Transverse colon (tissue), 4 donors: ENCODE data around the gene ARL9. TPM values are rescaled to one million over a fixed set of nuclear protein-coding genes. Genes with fewer than 3 reads are reported as not detected.

Experiments used
- DNase-seq: peaks from one replicate; pipeline ENCODE4 v3.0.0-alpha.2; 2019
- H3K27ac ChIP-seq, 4 donors: fragments of 200-600 bp; sonication (generic); 2 replicates each; pipeline ENCODE4 v1.5.1; 2016 to 2018; ENCODE audit warnings: inconsistent platforms in 4 of 4
- H3K27me3 ChIP-seq: fragments of 200-600 bp; sonication (generic); 2 replicates; pipeline ENCODE4 v1.5.1; 2017; ENCODE audit warnings: inconsistent platforms
- H3K36me3 ChIP-seq, 4 donors: fragments of 200-600 bp; sonication (generic); 2 replicates each; pipeline ENCODE4 v1.5.1; 2017 to 2019; ENCODE audit warnings: inconsistent platforms in 4 of 4
- H3K4me1 ChIP-seq, 4 donors: fragments of 200-600 bp; sonication (generic); 2 replicates each; pipeline ENCODE4 v1.5.1; 2017 to 2020; ENCODE audit warnings: inconsistent platforms in 4 of 4
- H3K4me3 ChIP-seq, 4 donors: fragments of 200-600 bp; sonication (generic); 1 replicate in 1 of 4; 2 replicates in 3 of 4; pipeline versions ENCODE4 v1.5.1 to v1.6.1; 2017 to 2019; ENCODE audit warnings: inconsistent platforms in 4 of 4
- H3K9me3 ChIP-seq, 2 donors: fragments of 200-600 bp; sonication (generic); 2 replicates each; pipeline ENCODE4 v1.5.1; 2017 to 2019; ENCODE audit warnings: inconsistent platforms in 2 of 2
- CTCF ChIP-seq, 5 experiments: fragments of 200-600 bp in 3 of 5; fragments of 450-650 bp in 2 of 5; sonication (generic) in 3 of 5; IDR thresholded peaks; 1 replicate in 2 of 5; 2 replicates in 3 of 5; pipeline ENCODE4 v1.5.1; 2016 to 2017; ENCODE audit warnings: antibody characterized with exemption in 5 of 5, inconsistent platforms in 3 of 5, mild to moderate bottlenecking in 2 of 5, moderate library complexity in 1 of 5
- EP300 ChIP-seq: sonication (generic); formaldehyde crosslinking; IDR thresholded peaks from one replicate; pipeline ENCODE4 v1.6.1; 2017; ENCODE audit warnings: antibody characterized with exemption, low read depth
- POLR2A ChIP-seq: fragments of 450-650 bp; IDR thresholded peaks from one replicate; pipeline ENCODE4 v1.6.1; 2016; ENCODE audit warnings: antibody characterized with exemption, mild to moderate bottlenecking, moderate library complexity
- POLR2AphosphoS5 ChIP-seq, 3 donors: sonication (generic); formaldehyde crosslinking; IDR thresholded peaks; one replicate each; pipeline ENCODE4 v1.6.1; 2016; ENCODE audit warnings: antibody characterized with exemption in 3 of 3
- WGBS, 2 donors: methylation state at CpG; one replicate each; pipeline ENCODE4 v1.1.5; 2018; ENCODE audit warnings: low coverage in 1 of 2; 5-methylcytosine and 5-hydroxymethylcytosine counted together
- in situ Hi-C, 4 donors: fragments of 200-750 bp; cut with MboI; loops; one replicate each; pipeline versions ENCODE4 v1.15.0 to v1.15.1; 2017; ENCODE audit warnings: low sequenced_read_pairs in 3 of 4, low pct_ligation_motif_present in 1 of 4, low pct_unique_long_range_greater_than_20kb in 1 of 4
- intact Hi-C: fragments of 100-400 bp; cut with DNase I; formaldehyde crosslinking; loops from one replicate; pipeline ENCODE4 v1.15.1; 2023; ENCODE audit warnings: low total_unique reads
- total RNA-seq, 4 donors: library from RNA; depleted of rRNA; stranded (reverse); fragments of >200 nt; gene quantifications; one replicate each; pipeline ENCODE4 v1.1.0, GENCODE V29; 2016

Gene ARL9
- total RNA-seq, 4 donors from 2014 or later, result not detected

DNA sequence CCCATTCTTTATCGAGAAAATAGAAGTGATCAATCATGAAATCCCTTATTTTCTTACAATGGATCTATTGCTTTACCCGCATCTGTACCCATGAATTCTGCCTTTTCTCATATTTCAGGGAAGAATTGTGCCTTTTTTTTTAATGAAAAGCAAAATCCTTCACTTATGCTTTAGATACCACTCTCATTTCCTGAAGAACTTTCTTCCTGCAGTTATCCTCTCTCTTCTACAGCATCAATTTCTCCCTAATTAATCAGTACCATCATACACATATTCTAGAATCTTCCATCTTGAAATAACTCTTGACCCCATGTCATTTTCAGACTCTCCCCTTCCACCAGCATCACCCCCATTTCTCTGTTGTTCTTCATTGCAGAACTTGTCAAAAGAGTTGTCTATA, 26.6 kb downstream of the ARL9 start:
- WGBS, 2 donors, result 87% methylated on average over 2 of the region's 2 CpGs
- intact Hi-C loops (loop anchor here (10.0 kb wide), 1 partner anchor 97 kb away; the partner anchor contains the start of genes PAICS and PPAT), in situ Hi-C loops (no loop called here)
- Histone ChIP-seq H3K9me3 (no peaks in the 10 kb centered on the region), H3K27ac (no peak overlapping the region), H3K4me3 (no peak overlapping the region), H3K4me1 (peaks cover 0 to 16% (median 8%) of the 10 kb centered on the region in 4 donors), H3K27me3 (peaks cover 38% of the 10 kb centered on the region), H3K36me3 (no peaks in the 10 kb centered on the region)
- no peak for DNase-seq
- TF ChIP-seq POLR2A (no peak), POLR2AphosphoS5 (IDR thresholded peaks at IDR 0.05) (no peak), CTCF (IDR thresholded peaks at IDR 0.05) (no peak), EP300 (no peak)

GRCh38 chr4:56535915-56536314, 30.3 kb downstream of the ARL9 start:
- no peak for DNase-seq
- no peaks in the 10 kb centered on the region for H3K9me3 ChIP-seq
- H3K4me1 ChIP-seq, result peaks cover 0 to 4% (median 3%) of the 10 kb centered on the region in 4 donors
- no peak overlapping the region for H3K4me3 ChIP-seq
- intact Hi-C loops, result loop anchor here (10.0 kb wide), 1 partner anchor 101 kb away; the partner anchor contains the start of genes PAICS and PPAT
- in situ Hi-C loops, result no loop called here
- no peak overlapping the region for H3K27ac ChIP-seq
- peaks cover 34% of the 10 kb centered on the region for H3K27me3 ChIP-seq
- TF ChIP-seq CTCF (IDR thresholded peaks at IDR 0.05) (no peak), POLR2A (no peak), POLR2AphosphoS5 (IDR thresholded peaks at IDR 0.05) (no peak), EP300 (no peak)
- H3K36me3 ChIP-seq, result no peaks in the 10 kb centered on the region
- 78 to 93% methylated on average over 1 to 7 of the region's 7 CpGs for WGBS, 2 donors

DNA sequence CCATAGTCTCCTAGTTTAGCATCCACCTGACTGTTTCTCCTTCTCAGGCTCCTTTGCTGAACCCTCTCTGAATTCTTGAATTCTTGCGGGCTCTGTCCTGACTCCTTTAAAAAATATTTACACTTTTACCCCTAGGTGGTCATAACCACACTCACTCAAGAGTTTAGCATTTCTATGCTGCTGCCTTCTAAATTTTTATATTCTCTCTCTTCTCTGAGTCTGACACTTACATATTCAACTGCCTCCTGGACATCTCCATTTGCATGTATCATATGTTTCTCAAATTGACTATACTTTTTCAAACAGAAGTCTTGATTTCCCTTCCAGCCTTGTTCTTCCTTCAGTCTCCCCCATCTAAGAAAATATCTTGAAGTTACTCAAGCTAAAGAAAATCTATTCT, 31.6 kb downstream of the ARL9 start:
- 92 to 97% methylated on average over 1 of the region's 1 CpG for WGBS, 2 donors
- H3K36me3 ChIP-seq, result no peaks in the 10 kb centered on the region
- H3K9me3 ChIP-seq, result no peaks in the 10 kb centered on the region
- in situ Hi-C loops, result no loop called here
- DNase-seq, result no peak
- peaks cover 27% of the 10 kb centered on the region for H3K27me3 ChIP-seq
- no peak for TF ChIP-seq POLR2A
- TF ChIP-seq EP300, result no peak
- no peak for TF ChIP-seq CTCF (IDR thresholded peaks at IDR 0.05)
- no peak for TF ChIP-seq POLR2AphosphoS5 (IDR thresholded peaks at IDR 0.05)
- no peak overlapping the region for H3K27ac ChIP-seq
- no peaks in the 10 kb centered on the region for H3K4me1 ChIP-seq
- intact Hi-C loops, result loop anchor here (10.0 kb wide), 1 partner anchor 102 kb away; the partner anchor contains the start of genes PAICS and PPAT
- H3K4me3 ChIP-seq, result no peak overlapping the region

- H3K27ac ChIP-seq, result no peak overlapping the region
- TF ChIP-seq CTCF (IDR thresholded peaks at IDR 0.05) (no peak), POLR2AphosphoS5 (IDR thresholded peaks at IDR 0.05) (no peak), EP300 (no peak), POLR2A (no peak)
- no peaks in the 10 kb centered on the region for H3K9me3 ChIP-seq
- peaks cover 6% of the 10 kb centered on the region for H3K27me3 ChIP-seq
- peaks cover 0 to 10% (median 4%) of the 10 kb centered on the region in 4 donors for H3K4me1 ChIP-seq
- in situ Hi-C loops, result no loop called here
- intact Hi-C loops, result no loop called here
- no peaks in the 10 kb centered on the region for H3K36me3 ChIP-seq
- WGBS, 2 donors, result 83 to 91% methylated on average over 4 of the region's 4 CpGs
- DNase-seq, result no peak
- no peak overlapping the region for H3K4me3 ChIP-seq
These were observed 35.2 kb downstream of the ARL9 start for GRCh38 chr4:56540826-56541225.
